WTC11 (cell line): ENCODE results near the gene IRF2. TPM values are rescaled to one million over a fixed set of nuclear protein-coding genes. Genes with fewer than 3 reads are reported as not detected.
A peak's percentile ranks its signal among the peaks of the same experiment; 100 is the strongest.

Experiments
- ATAC-seq: fragments of 200-7000 bp; cut with Tn5 transposase; 2 replicates; pipeline ENCODE4 v1.10.0; 2021; ENCODE audit warnings: mild to moderate bottlenecking, moderate library complexity
- CTCF ChIA-PET: fragments of 300-600 bp; sonication (Branson Sonifier 250); formaldehyde crosslinking; loops from one replicate; lab custom pipeline; 2021; ENCODE audit warnings: antibody characterized with exemption; lab: Charles Lee
- POLR2A ChIA-PET: fragments of 350-600 bp; sonication (Branson Sonifier 250); formaldehyde crosslinking; loops from one replicate; lab custom pipeline; 2021; ENCODE audit warnings: antibody characterized with exemption; lab: Charles Lee
- DNase-seq: peaks from one replicate; pipeline ENCODE4 v3.0.0; 2021; ENCODE audit warnings: low spot score
- H3K27ac Mint-ChIP-seq: 2 replicates; pipeline ENCODE4 v1.8.0; 2021; ENCODE audit warnings: mixed read lengths
- H3K27me3 Mint-ChIP-seq: 2 replicates; pipeline ENCODE4 v1.8.0; 2021; ENCODE audit warnings: low read depth, mild to moderate bottlenecking, moderate library complexity, mixed read lengths
- H3K36me3 Mint-ChIP-seq: 2 replicates; pipeline ENCODE4 v1.8.0; 2021; ENCODE audit warnings: mixed read lengths
- H3K4me1 Mint-ChIP-seq: 2 replicates; pipeline ENCODE4 v1.8.0; 2022; ENCODE audit warnings: mixed read lengths
- H3K4me3 Mint-ChIP-seq: 2 replicates; pipeline ENCODE4 v1.8.0; 2021; ENCODE audit warnings: mild to moderate bottlenecking, moderate library complexity, mixed read lengths
- H3K9me3 Mint-ChIP-seq: 2 replicates; pipeline ENCODE4 v1.8.0; 2021; ENCODE audit warnings: mixed read lengths
- AR ChIP-seq: fragments of 250-450 bp; sonication (Bioruptor Pico); IDR thresholded peaks from 2 replicates; pipeline ENCODE4 v1.9.0; 2021; ENCODE audit warnings: mild to moderate bottlenecking
- ARID4B ChIP-seq: sonication (generic); formaldehyde crosslinking; IDR thresholded peaks from 2 replicates; pipeline ENCODE4 v1.8.0; 2023; ENCODE audit warnings: missing genetic modification reagents, mild to moderate bottlenecking, borderline replicate concordance
- ELF4 ChIP-seq: sonication (generic); formaldehyde crosslinking; IDR thresholded peaks from 2 replicates; pipeline ENCODE4 v1.8.1; 2022; ENCODE audit warnings: low read depth, mild to moderate bottlenecking, moderate library complexity, missing genetic modification reagents
- ERG ChIP-seq: fragments of 250-450 bp; sonication (Bioruptor Pico); IDR thresholded peaks from 2 replicates; pipeline ENCODE4 v1.8.0; 2021; ENCODE audit warnings: mild to moderate bottlenecking
- JAZF1 ChIP-seq: fragments of 250-450 bp; sonication (Bioruptor Pico); IDR thresholded peaks from 2 replicates; pipeline ENCODE4 v1.9.0; 2021; ENCODE audit warnings: moderate library complexity, mild to moderate bottlenecking, inconsistent platforms
- NR1H2 ChIP-seq: sonication (generic); formaldehyde crosslinking; IDR thresholded peaks from 2 replicates; pipeline ENCODE4 v1.9.0; 2021; ENCODE audit warnings: mild to moderate bottlenecking, moderate library complexity, missing genetic modification reagents
- PRDM15 ChIP-seq: sonication (generic); formaldehyde crosslinking; IDR thresholded peaks from 2 replicates; pipeline ENCODE4 v1.8.0; 2022; ENCODE audit warnings: missing genetic modification reagents
- SP1 ChIP-seq: sonication (generic); formaldehyde crosslinking; conservative IDR thresholded peaks from 2 replicates; pipeline ENCODE4 v1.8.1; 2022; ENCODE audit warnings: missing genetic modification reagents
- TEAD4 ChIP-seq: sonication (generic); formaldehyde crosslinking; IDR thresholded peaks from 2 replicates; pipeline ENCODE4 v1.8.0; 2022; ENCODE audit warnings: mild to moderate bottlenecking, missing genetic modification reagents
- ZBTB21 ChIP-seq: sonication (generic); formaldehyde crosslinking; IDR thresholded peaks from 2 replicates; pipeline ENCODE4 v1.8.1; 2023; ENCODE audit warnings: mild to moderate bottlenecking, missing genetic modification reagents, borderline replicate concordance
- ZBTB43 ChIP-seq: sonication (generic); formaldehyde crosslinking; IDR thresholded peaks from 2 replicates; pipeline ENCODE4 v1.8.1; 2023; ENCODE audit warnings: mild to moderate bottlenecking, missing genetic modification reagents
- ZNF121 ChIP-seq: sonication (generic); formaldehyde crosslinking; IDR thresholded peaks from 2 replicates; pipeline ENCODE4 v1.8.0; 2023; ENCODE audit warnings: missing genetic modification reagents
- ZNF281 ChIP-seq: sonication (generic); formaldehyde crosslinking; IDR thresholded peaks from 2 replicates; pipeline ENCODE4 v1.8.0; 2023; ENCODE audit warnings: mild to moderate bottlenecking, missing genetic modification reagents
- ZNF423 ChIP-seq: fragments of 250-450 bp; sonication (Bioruptor Pico); IDR thresholded peaks from 2 replicates; pipeline ENCODE4 v2.1.2; 2022; ENCODE audit warnings: mild to moderate bottlenecking, moderate library complexity
- total RNA-seq: library from RNA; stranded (reverse); gene quantifications from 3 replicates; pipeline ENCODE4 v1.2.3, GENCODE V29; 2021

Gene IRF2
- total RNA-seq, 1 experiment from 2014 or later = 11.8 TPM

GRCh38 chr4:184401397-184402171 lies 72.8 kb downstream of the IRF2 start:
- Mint-ChIP-seq H3K27me3 (no peaks in the 10 kb centered on the region), H3K4me1 (peaks cover 37% of the 10 kb centered on the region), H3K4me3 (peak overlapping the region; percentile 21; the same call in 1 of the 2 replicates), H3K9me3 (no peaks in the 10 kb centered on the region), H3K36me3 (peaks cover 34% of the 10 kb centered on the region), H3K27ac (peak overlapping the region; percentile 99)
- CTCF ChIA-PET = interaction anchor here (1.0 to 1.8 kb wide), 3 partner anchors 12 to 137 kb away, joined by 3 to 5 read pairs (median 3); no protein-coding TSS in a partner anchor
- TF ChIP-seq SP1 (0 out of 2 replicates have a peak, but pooled peaks have one; percentile 49), ZNF423 (CRISPR knock-in tag) (peak; percentile 74), ERG (no peak), NR1H2 (CRISPR knock-in tag) (no peak), ZNF281 (CRISPR knock-in tag) (no peak), ZBTB43 (peak; percentile 60; the same call in 1 of the 2 replicates), PRDM15 (peak; percentile 85), JAZF1 (CRISPR knock-in tag) (no peak), ZBTB21 (CRISPR knock-in tag) (0 out of 2 replicates have a peak, but pooled peaks have one; percentile 20)
- ATAC-seq (peak; percentile 80), DNase-seq (peak; percentile 25)
- POLR2A ChIA-PET = interaction anchor here (1.2 kb wide), 1 partner anchor 71 kb away, joined by 3 read pairs; no protein-coding TSS in a partner anchor

- ChIA-PET POLR2A (no interaction called here), CTCF (interaction anchor here (1.2 to 1.8 kb wide), 2 partner anchors 53 to 137 kb away, joined by 3 to 5 read pairs; no protein-coding TSS in a partner anchor)
- Mint-ChIP-seq H3K4me3 (no peak overlapping the region), H3K36me3 (peaks cover 34% of the 10 kb centered on the region), H3K4me1 (peaks cover 37% of the 10 kb centered on the region), H3K9me3 (no peaks in the 10 kb centered on the region), H3K27ac (peak overlapping the region; percentile 99), H3K27me3 (no peaks in the 10 kb centered on the region)
- TF ChIP-seq ZBTB21 (CRISPR knock-in tag) = no peak
- no peak for TF ChIP-seq ARID4B (CRISPR knock-in tag)
- TF ChIP-seq ELF4 (CRISPR knock-in tag) = no peak
- TF ChIP-seq TEAD4 (CRISPR knock-in tag) = no peak
- TF ChIP-seq ZNF121 = no peak
- no peak for TF ChIP-seq AR (CRISPR knock-in tag)
- ATAC-seq = no peak
- DNase-seq = no peak
Measured at GRCh38 chr4:184400891-184401290, 73.5 kb downstream of the IRF2 start.
